ENCODE data around the gene RASSF1.
A peak's percentile ranks its signal among the peaks of the same experiment; 100 is the strongest.

The RASSF1 gene

DNA sequence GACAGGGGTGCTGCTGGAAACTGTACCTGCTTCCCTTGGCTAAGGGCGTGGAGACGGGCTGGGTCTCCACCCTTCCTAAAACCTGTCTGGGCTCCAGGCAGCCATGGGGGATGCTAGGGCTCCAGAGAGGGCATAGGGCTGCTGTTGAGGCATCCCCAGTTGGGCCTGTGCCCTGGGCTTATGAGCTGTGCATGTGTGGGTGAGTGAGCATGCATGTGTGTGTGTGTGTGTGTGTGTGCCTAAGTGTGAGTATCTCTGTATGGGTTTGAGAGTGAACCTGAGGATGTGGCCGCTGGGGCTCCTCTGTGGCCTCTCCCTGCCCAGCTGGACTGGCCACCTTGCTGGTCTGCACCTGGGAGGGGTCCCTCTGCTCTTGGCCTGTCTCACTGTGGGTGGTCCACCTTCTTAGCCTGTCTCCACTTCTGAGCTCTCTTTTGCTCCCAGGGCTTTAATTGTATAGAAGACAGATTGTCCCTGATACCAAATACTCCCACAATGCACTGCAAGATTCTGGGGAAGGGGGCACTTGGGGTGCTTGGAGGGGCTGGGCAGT, 30.6 kb upstream of the RASSF1 start:
- ChIA-PET POLR2A (interaction anchor here (1.1 to 1.2 kb wide), 2 partner anchors 17 to 34 kb away, joined by 3 to 5 read pairs; no protein-coding TSS in a partner anchor), CTCF (interaction anchor here (0.6 to 2.1 kb wide), 9 partner anchors 10 to 179 kb away, joined by 3 to 8 read pairs (median 4); no protein-coding TSS in a partner anchor)
- DNase-seq (ENCODE audit: extremely low spot score) = no peak
- TF ChIP-seq SP1 (IDR thresholded peaks at IDR 0.05) = no peak
- TF ChIP-seq SUZ12 (IDR thresholded peaks at IDR 0.05) = no peak
- no peak for TF ChIP-seq NFRKB (IDR thresholded peaks at IDR 0.05)
- no peak for TF ChIP-seq FOXM1 (IDR thresholded peaks at IDR 0.05; ENCODE audit: borderline replicate concordance)
- TF ChIP-seq BHLHE40 (IDR thresholded peaks at IDR 0.05; ENCODE audit: borderline replicate concordance) = no peak
- no peak for TF ChIP-seq ARNT (IDR thresholded peaks at IDR 0.05)
- no peak for TF ChIP-seq CTBP1 (IDR thresholded peaks at IDR 0.05; ENCODE audit: borderline replicate concordance)
- no peak for TF ChIP-seq TARDBP (IDR thresholded peaks at IDR 0.05)
- TF ChIP-seq, protein P1, sequence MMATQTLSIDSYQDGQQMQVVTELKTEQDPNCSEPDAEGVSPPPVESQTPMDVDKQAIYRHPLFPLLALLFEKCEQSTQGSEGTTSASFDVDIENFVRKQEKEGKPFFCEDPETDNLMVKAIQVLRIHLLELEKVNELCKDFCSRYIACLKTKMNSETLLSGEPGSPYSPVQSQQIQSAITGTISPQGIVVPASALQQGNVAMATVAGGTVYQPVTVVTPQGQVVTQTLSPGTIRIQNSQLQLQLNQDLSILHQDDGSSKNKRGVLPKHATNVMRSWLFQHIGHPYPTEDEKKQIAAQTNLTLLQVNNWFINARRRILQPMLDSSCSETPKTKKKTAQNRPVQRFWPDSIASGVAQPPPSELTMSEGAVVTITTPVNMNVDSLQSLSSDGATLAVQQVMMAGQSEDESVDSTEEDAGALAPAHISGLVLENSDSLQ (IDR thresholded peaks at IDR 0.05) = no peak
- no peak for TF ChIP-seq ELF4 (IDR thresholded peaks at IDR 0.05)
- no peak for TF ChIP-seq FOXK2 (IDR thresholded peaks at IDR 0.05)
- TF ChIP-seq ZNF384 (IDR thresholded peaks at IDR 0.05) = no peak
- no peak for TF ChIP-seq FOXA1 (IDR thresholded peaks at IDR 0.05)

DNA sequence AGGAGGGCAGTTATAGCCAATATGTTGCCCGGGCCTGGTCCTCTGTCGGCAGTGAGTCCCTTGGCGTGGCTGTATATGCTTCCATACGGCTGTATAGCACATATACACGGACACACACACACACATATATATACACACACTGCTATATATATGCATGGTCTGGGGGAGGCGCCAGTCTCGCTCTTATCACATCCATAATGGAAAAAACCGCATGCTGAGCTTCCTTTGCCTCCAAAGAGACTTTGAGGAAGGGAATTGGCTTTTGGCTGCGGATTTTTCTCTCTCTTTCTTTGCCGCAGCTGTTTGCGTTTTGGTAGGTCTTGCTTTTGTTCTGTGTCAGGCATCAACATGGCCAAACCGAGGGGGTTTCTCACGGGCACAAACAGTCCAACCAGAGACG, 30.0 kb upstream of the RASSF1 start:
- TF ChIP-seq, protein P1 (IDR thresholded peaks at IDR 0.05) = no peak
- peak; percentile 62 for TF ChIP-seq L3MBTL2 (conservative IDR thresholded peaks at IDR 0.05)
- POLR2A ChIA-PET = interaction anchor here (1.1 to 1.2 kb wide), 2 partner anchors 17 to 33 kb away, joined by 3 to 5 read pairs; no protein-coding TSS in a partner anchor
- CTCF ChIA-PET = interaction anchor here (0.6 to 2.1 kb wide), 10 partner anchors 9 to 1111 kb away, joined by 3 to 8 read pairs (median 4); no protein-coding TSS in a partner anchor
- peak; percentile 53 for DNase-seq (ENCODE audit: extremely low spot score)

DNA sequence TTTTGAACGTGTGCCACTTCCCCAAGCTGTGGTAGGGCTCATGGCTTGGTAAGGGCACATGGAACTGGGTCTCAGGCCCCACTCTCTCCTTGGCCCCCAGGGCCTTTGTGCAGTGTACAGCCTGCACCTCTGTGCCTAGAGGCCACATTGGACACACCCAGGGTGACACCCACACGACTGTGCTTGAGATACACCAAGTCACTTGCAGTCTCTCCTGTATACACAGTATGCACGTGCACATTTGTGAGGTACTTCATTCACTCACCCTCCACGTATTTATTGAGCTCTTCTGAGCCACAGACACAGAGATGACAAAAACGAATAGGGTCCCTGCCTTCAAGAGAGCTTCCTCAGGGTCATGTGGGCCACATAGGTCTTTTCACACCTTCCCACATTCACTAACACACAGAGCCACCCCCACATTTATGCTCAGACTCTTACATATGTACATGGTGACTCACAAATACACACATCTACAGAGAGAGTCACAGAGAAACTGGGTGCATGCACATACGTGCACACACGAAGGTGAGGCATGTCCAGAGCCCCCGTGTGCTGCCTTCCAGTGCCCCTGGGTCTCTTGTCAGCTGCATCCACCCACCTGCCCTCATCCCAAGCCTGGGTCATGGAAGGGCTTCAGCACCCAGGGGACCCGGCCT, 28.5 kb upstream of the RASSF1 start:
- ChIA-PET POLR2A (interaction anchor here (0.9 kb wide), 1 partner anchor 32 kb away, joined by 6 read pairs; no protein-coding TSS in a partner anchor), CTCF (no interaction called here)
- DNase-seq (ENCODE audit: extremely low spot score) = no peak
- TF ChIP-seq ZNF384 (IDR thresholded peaks at IDR 0.05) (no peak), ELF4 (IDR thresholded peaks at IDR 0.05) (no peak), FOXK2 (IDR thresholded peaks at IDR 0.05) (no peak), ARNT (IDR thresholded peaks at IDR 0.05) (no peak), L3MBTL2 (conservative IDR thresholded peaks at IDR 0.05) (no peak), BHLHE40 (IDR thresholded peaks at IDR 0.05; ENCODE audit: borderline replicate concordance) (no peak), CTBP1 (IDR thresholded peaks at IDR 0.05; ENCODE audit: borderline replicate concordance) (no peak)
- TF ChIP-seq, protein P1 (IDR thresholded peaks at IDR 0.05) = no peak

DNA sequence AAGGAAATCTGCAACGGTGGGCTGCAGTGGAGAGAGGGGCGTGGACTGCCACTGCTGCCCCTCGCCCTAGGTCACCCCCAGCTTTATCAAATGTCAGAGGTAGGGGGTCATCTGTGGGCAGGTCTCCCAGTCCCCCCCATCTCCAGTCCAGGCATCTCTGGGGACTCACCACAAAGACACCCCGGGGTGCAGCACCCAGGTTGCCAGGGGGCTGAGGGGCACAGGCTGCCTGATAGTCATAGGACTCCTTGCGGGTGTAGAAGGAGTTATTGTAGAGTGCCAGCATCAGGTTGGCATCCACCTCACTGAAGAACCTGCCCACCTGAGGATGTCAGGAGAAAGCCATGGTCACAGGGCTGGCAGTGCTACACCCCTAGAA, 25.2 kb upstream of the RASSF1 start:
- POLR2A ChIA-PET = interaction anchor here (1.2 to 1.8 kb wide), 3 partner anchors 12 to 203 kb away, joined by 3 to 5 read pairs (median 4); partner anchors contain the start of gene HEMK1
- CTCF ChIA-PET = no interaction called here
- TF ChIP-seq FOXK2 (IDR thresholded peaks at IDR 0.05) (no peak), L3MBTL2 (conservative IDR thresholded peaks at IDR 0.05) (no peak), NFRKB (IDR thresholded peaks at IDR 0.05) (no peak), BHLHE40 (IDR thresholded peaks at IDR 0.05; ENCODE audit: borderline replicate concordance) (no peak), FOXM1 (IDR thresholded peaks at IDR 0.05; ENCODE audit: borderline replicate concordance) (no peak), ELF4 (IDR thresholded peaks at IDR 0.05) (no peak), CTBP1 (IDR thresholded peaks at IDR 0.05; ENCODE audit: borderline replicate concordance) (no peak), ZNF384 (IDR thresholded peaks at IDR 0.05) (no peak), FOXA1 (IDR thresholded peaks at IDR 0.05) (no peak), ARNT (IDR thresholded peaks at IDR 0.05) (no peak), SP1 (IDR thresholded peaks at IDR 0.05) (no peak), LEF1 (IDR thresholded peaks at IDR 0.05; ENCODE audit: borderline replicate concordance) (no peak), SUZ12 (IDR thresholded peaks at IDR 0.05) (no peak), HDGF (IDR thresholded peaks at IDR 0.05; ENCODE audit: borderline replicate concordance) (no peak)
- TF ChIP-seq, protein P1 (IDR thresholded peaks at IDR 0.05) = no peak
- no peak for DNase-seq (ENCODE audit: extremely low spot score)

DNA sequence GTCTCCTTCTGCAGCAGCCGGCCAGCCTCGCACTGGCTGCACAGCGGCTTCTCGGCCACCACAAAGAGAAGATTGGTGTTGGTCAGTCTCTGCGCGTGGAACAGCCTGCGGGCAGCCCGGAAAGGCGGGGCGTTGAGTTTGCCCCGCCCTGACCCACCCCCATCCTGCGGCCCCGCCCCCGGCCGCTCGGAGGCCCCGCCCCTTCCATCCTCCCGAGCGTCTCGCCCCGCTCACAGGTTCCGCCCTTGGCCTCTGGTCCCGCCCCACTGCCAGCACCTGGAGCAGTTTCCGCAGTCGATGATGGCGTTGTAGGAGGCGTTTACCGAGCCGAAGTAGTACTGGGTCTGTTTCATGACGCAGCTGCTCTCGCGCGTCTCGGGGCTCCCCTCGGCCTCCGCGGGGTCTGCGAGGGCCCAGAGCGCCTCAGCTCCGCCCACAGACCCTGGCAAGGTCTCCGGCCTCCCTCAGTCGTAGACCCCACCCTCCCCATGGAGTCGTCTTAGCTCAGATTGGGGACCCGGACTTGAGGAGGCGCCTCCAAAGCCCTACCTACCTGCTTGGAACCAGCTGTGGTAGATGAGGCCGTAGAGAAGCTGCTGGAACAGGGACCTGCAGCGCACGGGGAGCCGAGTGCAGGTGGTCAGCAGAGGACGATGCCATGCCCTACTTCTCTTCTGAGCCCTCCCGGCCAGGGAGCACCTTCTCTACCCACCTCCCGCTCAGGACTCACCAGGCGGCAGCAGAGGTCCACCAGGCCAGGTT, 24.6 kb upstream of the RASSF1 start:
- TF ChIP-seq HDGF (IDR thresholded peaks at IDR 0.05; ENCODE audit: borderline replicate concordance) = no peak
- ChIA-PET POLR2A (interaction anchor here (1.2 to 1.8 kb wide), 4 partner anchors 12 to 204 kb away, joined by 3 to 6 read pairs (median 4); partner anchors contain the start of gene HEMK1), CTCF (no interaction called here)
- peak; percentile 91 for DNase-seq (ENCODE audit: extremely low spot score)

Data from HEK293T (cell line).